Measurements from ENCODE around the gene TREX2. TPM values are rescaled to one million over a fixed set of nuclear protein-coding genes. Genes with fewer than 3 reads are reported as not detected.

The TREX2 gene
- polyA plus RNA-seq, 1 donor (not counting 4 experiments of a cell fraction or from before 2014, with no cell fraction given) = 0.31 TPM

DNA sequence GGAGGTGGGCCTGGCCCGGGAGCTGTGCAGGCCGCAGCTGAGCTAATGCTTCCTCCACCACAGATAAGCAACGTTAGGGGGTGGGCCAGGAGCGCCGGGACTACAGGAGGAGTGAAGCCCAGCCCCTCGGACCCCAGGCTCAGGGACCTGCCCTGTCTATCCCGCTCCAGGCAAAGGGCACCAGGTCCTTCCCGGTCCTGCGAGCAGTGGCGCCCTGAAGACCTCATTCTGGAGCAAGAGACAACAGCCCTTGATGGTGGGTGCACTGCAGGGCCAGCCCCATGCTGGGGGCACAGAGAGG, 730 bp upstream of the TREX2 start:
- Histone ChIP-seq H3K36me3 (ENCODE audit: control insufficient read depth in 2 of 2, extremely low read depth in 1 of 2, insufficient read depth in 2 of 2, low read length in 2 of 2) (no peaks in the 10 kb centered on the region), H3K4me2 (ENCODE audit: control insufficient read depth, extremely low read depth, insufficient read depth, low read depth, low read length) (no peak overlapping the region), H3K9me3 (ENCODE audit: control insufficient read depth, low read depth, low read length) (no peaks in the 10 kb centered on the region), H3K4me1 (ENCODE audit: control insufficient read depth, extremely low read depth, insufficient read depth, low read length) (peaks cover 5% of the 10 kb centered on the region), H3K79me2 (ENCODE audit: control insufficient read depth, insufficient read depth, low read length) (no peaks in the 10 kb centered on the region), H3K9me1 (ENCODE audit: control insufficient read depth, extremely low read depth, insufficient read depth, low read length) (no peaks in the 10 kb centered on the region), H3K27me3 (ENCODE audit: control insufficient read depth, extremely low read depth, insufficient read depth, low read length) (no peaks in the 10 kb centered on the region), H3K9ac (ENCODE audit: control insufficient read depth, extremely low read depth, insufficient read depth, low read length) (no peak overlapping the region), H3K4me3 (ENCODE audit: control insufficient read depth in 2 of 3, extremely low read depth in 1 of 3, insufficient read depth in 2 of 3, low read depth in 1 of 3, low read length in 3 of 3) (no peak overlapping the region), H3K27ac (ENCODE audit: control insufficient read depth, insufficient read depth, low read length) (no peak overlapping the region), H2AFZ (ENCODE audit: control insufficient read depth, low read length) (no peak overlapping the region), H4K20me1 (ENCODE audit: control insufficient read depth, extremely low read depth, insufficient read depth, low read length) (no peaks in the 10 kb centered on the region)
- TF ChIP-seq, protein P1, sequence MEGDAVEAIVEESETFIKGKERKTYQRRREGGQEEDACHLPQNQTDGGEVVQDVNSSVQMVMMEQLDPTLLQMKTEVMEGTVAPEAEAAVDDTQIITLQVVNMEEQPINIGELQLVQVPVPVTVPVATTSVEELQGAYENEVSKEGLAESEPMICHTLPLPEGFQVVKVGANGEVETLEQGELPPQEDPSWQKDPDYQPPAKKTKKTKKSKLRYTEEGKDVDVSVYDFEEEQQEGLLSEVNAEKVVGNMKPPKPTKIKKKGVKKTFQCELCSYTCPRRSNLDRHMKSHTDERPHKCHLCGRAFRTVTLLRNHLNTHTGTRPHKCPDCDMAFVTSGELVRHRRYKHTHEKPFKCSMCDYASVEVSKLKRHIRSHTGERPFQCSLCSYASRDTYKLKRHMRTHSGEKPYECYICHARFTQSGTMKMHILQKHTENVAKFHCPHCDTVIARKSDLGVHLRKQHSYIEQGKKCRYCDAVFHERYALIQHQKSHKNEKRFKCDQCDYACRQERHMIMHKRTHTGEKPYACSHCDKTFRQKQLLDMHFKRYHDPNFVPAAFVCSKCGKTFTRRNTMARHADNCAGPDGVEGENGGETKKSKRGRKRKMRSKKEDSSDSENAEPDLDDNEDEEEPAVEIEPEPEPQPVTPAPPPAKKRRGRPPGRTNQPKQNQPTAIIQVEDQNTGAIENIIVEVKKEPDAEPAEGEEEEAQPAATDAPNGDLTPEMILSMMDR (optimal IDR thresholded peaks at IDR 0.05 in 1 of 3, IDR thresholded peaks at IDR 0.05 in 1 of 3, conservative IDR thresholded peaks at IDR 0.05 in 1 of 3; ENCODE audit: extremely low read depth in 1 of 3, insufficient read depth in 2 of 3, low read length in 3 of 3) = no peak
- TF ChIP-seq EZH2 (IDR thresholded peaks at IDR 0.05; ENCODE audit: low read length) = no peak
- dilution Hi-C loops (cut with MboI; ENCODE audit: extremely low pct_ligation_motif_present, low sequenced_read_pairs) = no loop called here
- FAIRE-seq (no peak), DNase-seq (ENCODE audit: low read depth, low spot score) (no peak)

DNA sequence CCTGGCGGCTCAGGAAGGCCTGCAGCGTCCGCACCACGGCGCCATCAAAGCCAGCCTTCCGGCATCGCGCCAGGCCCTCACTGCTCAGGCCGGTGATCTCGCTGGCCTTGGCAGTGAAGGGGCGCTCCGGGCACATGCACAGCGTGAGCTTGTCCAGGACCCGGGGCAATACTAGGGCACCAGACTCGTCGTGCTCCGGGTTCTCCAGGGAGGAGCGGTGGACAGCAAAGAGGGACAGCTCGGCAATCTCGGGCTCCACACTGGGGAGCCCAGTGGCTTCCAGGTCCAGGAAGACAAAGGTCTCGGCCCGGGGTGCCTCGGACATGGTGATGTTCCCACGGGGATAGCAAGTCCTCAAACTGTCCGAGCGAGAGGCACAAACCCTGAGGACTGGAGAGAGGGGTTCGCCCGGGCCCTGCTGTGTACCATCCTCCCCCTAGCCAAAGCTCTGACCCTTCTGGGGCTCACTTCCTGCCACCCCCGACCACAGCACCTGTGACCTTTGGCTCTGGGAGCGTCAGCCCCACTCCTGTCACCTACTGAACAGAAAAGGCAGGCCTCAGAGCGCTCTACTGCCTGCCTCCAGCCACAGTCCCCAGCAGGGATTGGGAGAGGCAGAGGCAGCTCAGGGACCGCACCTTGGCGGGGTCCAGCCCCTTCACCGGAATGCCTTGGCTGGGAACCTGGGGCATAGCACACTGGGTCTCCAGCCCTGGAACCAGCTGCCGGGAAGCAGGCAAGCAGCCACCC, 575 bp downstream of the TREX2 start:
- H3K79me2 ChIP-seq (ENCODE audit: control insufficient read depth, insufficient read depth, low read length) = no peaks in the 10 kb centered on the region
- TF ChIP-seq, protein P1 (optimal IDR thresholded peaks at IDR 0.05 in 1 of 3, IDR thresholded peaks at IDR 0.05 in 1 of 3, conservative IDR thresholded peaks at IDR 0.05 in 1 of 3; ENCODE audit: extremely low read depth in 1 of 3, insufficient read depth in 2 of 3, low read length in 3 of 3) = no peak
- TF ChIP-seq EZH2 (IDR thresholded peaks at IDR 0.05; ENCODE audit: low read length) = no peak
- no peaks in the 10 kb centered on the region for H3K9me3 ChIP-seq (ENCODE audit: control insufficient read depth, low read depth, low read length)
- H3K9me1 ChIP-seq (ENCODE audit: control insufficient read depth, extremely low read depth, insufficient read depth, low read length) = no peaks in the 10 kb centered on the region
- H3K4me2 ChIP-seq (ENCODE audit: control insufficient read depth, extremely low read depth, insufficient read depth, low read depth, low read length) = no peak overlapping the region
- no peak overlapping the region for H2AFZ ChIP-seq (ENCODE audit: control insufficient read depth, low read length)
- no peak for DNase-seq (ENCODE audit: low read depth, low spot score)
- no peak overlapping the region for H3K9ac ChIP-seq (ENCODE audit: control insufficient read depth, extremely low read depth, insufficient read depth, low read length)
- no peaks in the 10 kb centered on the region for H3K27me3 ChIP-seq (ENCODE audit: control insufficient read depth, extremely low read depth, insufficient read depth, low read length)
- no peak overlapping the region for H3K27ac ChIP-seq (ENCODE audit: control insufficient read depth, insufficient read depth, low read length)
- no peaks in the 10 kb centered on the region for H3K36me3 ChIP-seq (ENCODE audit: control insufficient read depth in 2 of 2, extremely low read depth in 1 of 2, insufficient read depth in 2 of 2, low read length in 2 of 2)
- dilution Hi-C loops (cut with MboI; ENCODE audit: extremely low pct_ligation_motif_present, low sequenced_read_pairs) = no loop called here
- no peak for FAIRE-seq
- H3K4me1 ChIP-seq (ENCODE audit: control insufficient read depth, extremely low read depth, insufficient read depth, low read length) = peaks cover 10% of the 10 kb centered on the region
- H3K4me3 ChIP-seq (ENCODE audit: control insufficient read depth in 2 of 3, extremely low read depth in 1 of 3, insufficient read depth in 2 of 3, low read depth in 1 of 3, low read length in 3 of 3) = no peak overlapping the region
- no peaks in the 10 kb centered on the region for H4K20me1 ChIP-seq (ENCODE audit: control insufficient read depth, extremely low read depth, insufficient read depth, low read length)
